Measurements from ENCODE around the gene LRP1B.

Gene LRP1B

DNA sequence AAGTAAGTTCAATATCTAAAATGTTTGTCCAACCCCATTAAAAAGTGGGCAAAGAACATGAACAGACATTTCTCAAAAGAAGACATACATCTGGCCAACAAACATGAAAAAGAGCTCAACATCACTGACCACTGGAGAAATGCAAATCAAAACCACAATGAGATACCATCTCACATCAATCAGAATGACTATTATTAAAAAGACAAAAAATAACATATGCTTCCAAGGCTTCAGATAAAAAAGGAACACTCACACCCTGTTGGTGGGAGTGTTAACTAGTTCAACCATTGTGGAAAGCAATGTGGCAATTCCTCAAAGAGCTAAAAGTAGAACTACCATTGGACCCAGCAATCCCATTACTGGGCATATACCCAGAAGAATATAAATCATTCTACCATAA is 931.1 kb downstream of the LRP1B start:
- TF ChIP-seq SIN3A (IDR thresholded peaks at IDR 0.05; ENCODE audit: borderline replicate concordance, insufficient read depth, low read length) (no peak), FOXP2 (optimal IDR thresholded peaks at IDR 0.05; ENCODE audit: borderline replicate concordance, extremely low read depth, extremely low read length, insufficient read depth) (no peak), POLR2AphosphoS5 (IDR thresholded peaks at IDR 0.05; ENCODE audit: low read depth, low read length) (no peak)

DNA sequence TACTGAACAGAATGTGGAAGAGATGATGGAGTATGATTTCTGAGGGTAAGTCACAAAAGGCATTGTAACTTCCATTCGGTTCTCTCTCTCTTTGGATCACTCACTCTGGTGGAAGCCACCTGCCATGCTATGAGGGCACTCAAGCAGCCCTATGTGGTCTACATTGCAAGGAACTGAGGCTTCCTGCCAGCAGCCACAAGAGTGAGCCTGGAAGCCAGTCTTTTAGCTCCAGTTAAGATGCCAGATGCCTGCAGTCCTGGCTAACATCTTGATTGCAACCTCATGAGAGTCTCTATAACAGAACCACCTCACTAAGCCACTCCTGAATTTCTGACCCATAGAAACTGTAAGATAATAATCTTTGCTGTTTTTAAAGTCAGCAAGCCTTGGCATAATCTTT is 935.7 kb downstream of the LRP1B start:
- TF ChIP-seq SIN3A (IDR thresholded peaks at IDR 0.05; ENCODE audit: borderline replicate concordance, insufficient read depth, low read length) (no peak), POLR2AphosphoS5 (IDR thresholded peaks at IDR 0.05; ENCODE audit: low read depth, low read length) (no peak), TAF1 (IDR thresholded peaks at IDR 0.05; ENCODE audit: borderline replicate concordance, insufficient read depth, low read length) (no peak), FOXP2 (optimal IDR thresholded peaks at IDR 0.05; ENCODE audit: borderline replicate concordance, extremely low read depth, extremely low read length, insufficient read depth) (no peak)
- TF ChIP-seq, protein P1, sequence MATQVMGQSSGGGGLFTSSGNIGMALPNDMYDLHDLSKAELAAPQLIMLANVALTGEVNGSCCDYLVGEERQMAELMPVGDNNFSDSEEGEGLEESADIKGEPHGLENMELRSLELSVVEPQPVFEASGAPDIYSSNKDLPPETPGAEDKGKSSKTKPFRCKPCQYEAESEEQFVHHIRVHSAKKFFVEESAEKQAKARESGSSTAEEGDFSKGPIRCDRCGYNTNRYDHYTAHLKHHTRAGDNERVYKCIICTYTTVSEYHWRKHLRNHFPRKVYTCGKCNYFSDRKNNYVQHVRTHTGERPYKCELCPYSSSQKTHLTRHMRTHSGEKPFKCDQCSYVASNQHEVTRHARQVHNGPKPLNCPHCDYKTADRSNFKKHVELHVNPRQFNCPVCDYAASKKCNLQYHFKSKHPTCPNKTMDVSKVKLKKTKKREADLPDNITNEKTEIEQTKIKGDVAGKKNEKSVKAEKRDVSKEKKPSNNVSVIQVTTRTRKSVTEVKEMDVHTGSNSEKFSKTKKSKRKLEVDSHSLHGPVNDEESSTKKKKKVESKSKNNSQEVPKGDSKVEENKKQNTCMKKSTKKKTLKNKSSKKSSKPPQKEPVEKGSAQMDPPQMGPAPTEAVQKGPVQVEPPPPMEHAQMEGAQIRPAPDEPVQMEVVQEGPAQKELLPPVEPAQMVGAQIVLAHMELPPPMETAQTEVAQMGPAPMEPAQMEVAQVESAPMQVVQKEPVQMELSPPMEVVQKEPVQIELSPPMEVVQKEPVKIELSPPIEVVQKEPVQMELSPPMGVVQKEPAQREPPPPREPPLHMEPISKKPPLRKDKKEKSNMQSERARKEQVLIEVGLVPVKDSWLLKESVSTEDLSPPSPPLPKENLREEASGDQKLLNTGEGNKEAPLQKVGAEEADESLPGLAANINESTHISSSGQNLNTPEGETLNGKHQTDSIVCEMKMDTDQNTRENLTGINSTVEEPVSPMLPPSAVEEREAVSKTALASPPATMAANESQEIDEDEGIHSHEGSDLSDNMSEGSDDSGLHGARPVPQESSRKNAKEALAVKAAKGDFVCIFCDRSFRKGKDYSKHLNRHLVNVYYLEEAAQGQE (IDR thresholded peaks at IDR 0.05; ENCODE audit: insufficient read depth in 1 of 2, low read depth in 2 of 2, low read length in 2 of 2), result no peak

DNA sequence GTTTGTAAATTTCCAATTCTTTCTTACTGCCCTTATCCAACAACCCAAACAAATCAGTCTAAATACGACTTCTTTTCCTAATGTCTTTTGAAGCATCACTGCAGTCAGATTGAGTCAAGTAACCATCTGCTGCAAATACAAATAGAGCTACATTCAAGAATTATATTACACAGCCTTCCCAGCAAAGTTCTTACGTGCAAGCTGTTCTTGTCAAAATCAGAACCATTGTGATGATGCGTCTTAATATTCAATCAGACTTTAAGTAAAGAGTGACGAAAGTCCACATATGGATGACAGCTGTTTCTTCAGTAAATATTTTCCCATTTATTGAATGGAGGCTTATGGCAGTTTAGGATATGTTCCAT is 943.8 kb downstream of the LRP1B start:
- TF ChIP-seq, protein P1 (IDR thresholded peaks at IDR 0.05; ENCODE audit: insufficient read depth in 1 of 2, low read depth in 2 of 2, low read length in 2 of 2), result no peak
- TF ChIP-seq FOXP2 (optimal IDR thresholded peaks at IDR 0.05; ENCODE audit: borderline replicate concordance, extremely low read depth, extremely low read length, insufficient read depth) (no peak), SIN3A (IDR thresholded peaks at IDR 0.05; ENCODE audit: borderline replicate concordance, insufficient read depth, low read length) (no peak), TAF1 (IDR thresholded peaks at IDR 0.05; ENCODE audit: borderline replicate concordance, insufficient read depth, low read length) (no peak), POLR2AphosphoS5 (IDR thresholded peaks at IDR 0.05; ENCODE audit: low read depth, low read length) (no peak)

DNA sequence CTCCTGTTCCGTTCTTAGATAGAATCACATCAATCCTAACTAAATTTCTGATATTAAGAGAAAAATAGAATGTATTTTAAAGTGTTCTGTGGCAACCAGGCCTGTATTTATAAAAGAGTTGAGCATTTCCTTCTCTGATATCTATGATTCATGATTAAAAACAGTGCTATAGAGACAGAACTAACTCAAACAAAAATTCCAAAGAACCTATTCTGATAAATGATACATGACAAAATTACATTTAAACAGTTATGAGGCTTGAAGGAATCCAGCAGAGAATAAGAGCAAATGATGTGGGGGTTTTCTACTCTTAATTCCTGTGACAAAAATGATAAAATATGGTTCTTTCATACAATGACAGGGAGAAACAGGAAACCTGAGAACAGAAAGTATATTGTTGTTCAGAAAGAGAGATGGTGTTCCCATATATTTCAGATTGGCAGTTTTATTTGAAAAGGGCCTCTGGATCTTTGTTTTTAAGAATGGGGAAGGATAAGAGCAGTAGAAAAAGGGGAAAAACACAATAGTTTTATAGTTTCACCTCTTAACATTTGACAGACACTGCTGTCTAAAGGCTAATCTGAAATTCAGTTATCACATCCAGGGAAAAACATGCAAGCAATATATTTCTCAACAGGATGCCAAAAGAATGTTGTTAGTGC is 944.3 kb downstream of the LRP1B start:
- TF ChIP-seq TAF1 (IDR thresholded peaks at IDR 0.05; ENCODE audit: borderline replicate concordance, insufficient read depth, low read length) (no peak), FOXP2 (optimal IDR thresholded peaks at IDR 0.05; ENCODE audit: borderline replicate concordance, extremely low read depth, extremely low read length, insufficient read depth) (no peak), SIN3A (IDR thresholded peaks at IDR 0.05; ENCODE audit: borderline replicate concordance, insufficient read depth, low read length) (no peak), POLR2AphosphoS5 (IDR thresholded peaks at IDR 0.05; ENCODE audit: low read depth, low read length) (no peak)
- TF ChIP-seq, protein P1 (IDR thresholded peaks at IDR 0.05; ENCODE audit: insufficient read depth in 1 of 2, low read depth in 2 of 2, low read length in 2 of 2), result no peak

DNA sequence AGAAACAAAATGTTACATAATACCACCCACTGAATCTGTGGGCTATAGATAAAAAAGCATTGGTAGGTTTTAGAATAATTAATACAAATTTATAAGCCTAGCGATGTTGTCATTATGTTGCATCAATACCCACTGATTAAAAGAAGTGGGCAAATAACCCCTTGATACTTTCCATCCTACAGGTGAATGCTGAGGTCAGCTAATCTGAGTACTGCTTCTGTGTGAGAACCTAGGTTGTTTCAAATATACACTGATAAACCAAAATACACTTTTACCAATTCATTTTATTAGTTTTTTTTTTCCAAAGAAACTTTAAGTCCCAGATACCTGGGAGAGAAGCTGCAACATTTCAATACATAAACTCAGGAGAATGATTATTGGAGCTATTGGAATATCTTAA is 948.6 kb downstream of the LRP1B start:
- TF ChIP-seq POLR2AphosphoS5 (IDR thresholded peaks at IDR 0.05; ENCODE audit: low read depth, low read length) (no peak), FOXP2 (optimal IDR thresholded peaks at IDR 0.05; ENCODE audit: borderline replicate concordance, extremely low read depth, extremely low read length, insufficient read depth) (no peak), SIN3A (IDR thresholded peaks at IDR 0.05; ENCODE audit: borderline replicate concordance, insufficient read depth, low read length) (no peak), TAF1 (IDR thresholded peaks at IDR 0.05; ENCODE audit: borderline replicate concordance, insufficient read depth, low read length) (no peak)
- TF ChIP-seq, protein P1 (IDR thresholded peaks at IDR 0.05; ENCODE audit: insufficient read depth in 1 of 2, low read depth in 2 of 2, low read length in 2 of 2), result no peak

Data from PFSK-1 (cell line).